ENCODE data around the gene KLHL24. TPM values are rescaled to one million over a fixed set of nuclear protein-coding genes. Genes with fewer than 3 reads are reported as not detected.

Gene KLHL24
- total RNA-seq, 4 donors from 2014 or later: 47.2 to 99.5 (median 80.3) TPM

- no peak for ATAC-seq (ENCODE audit: low FRiP score)
- no peak for DNase-seq (ENCODE audit: low spot score)
- TF ChIP-seq CTCF (IDR thresholded peaks at IDR 0.05): no peak
These were observed 79.2 kb downstream of the KLHL24 start for GRCh38 chr3:183714622-183715021.

- TF ChIP-seq CTCF (IDR thresholded peaks at IDR 0.05): no peak
- ATAC-seq (ENCODE audit: low FRiP score) (no peak), DNase-seq (ENCODE audit: low spot score) (no peak)
These were observed 82.6 kb downstream of the KLHL24 start for GRCh38 chr3:183718012-183718411.

GRCh38 chr3:183725387-183725786 lies 90.0 kb downstream of the KLHL24 start:
- ATAC-seq (ENCODE audit: low FRiP score) (no peak), DNase-seq (ENCODE audit: low spot score) (no peak)
- no peak for TF ChIP-seq CTCF (IDR thresholded peaks at IDR 0.05)

GRCh38 chr3:183728204-183728603 lies 92.8 kb downstream of the KLHL24 start:
- DNase-seq (ENCODE audit: low spot score) (no peak), ATAC-seq (ENCODE audit: low FRiP score) (no peak)
- no peak for TF ChIP-seq CTCF (IDR thresholded peaks at IDR 0.05)

- DNase-seq (ENCODE audit: low spot score) (no peak), ATAC-seq (ENCODE audit: low FRiP score) (no peak)
- TF ChIP-seq CTCF (IDR thresholded peaks at IDR 0.05): no peak
These were observed 94.9 kb downstream of the KLHL24 start for GRCh38 chr3:183730361-183730760.

- DNase-seq (ENCODE audit: low spot score) (no peak), ATAC-seq (ENCODE audit: low FRiP score) (no peak)
- no peak for TF ChIP-seq CTCF (IDR thresholded peaks at IDR 0.05)
These were observed 96.2 kb downstream of the KLHL24 start for GRCh38 chr3:183731611-183732010.

GRCh38 chr3:183733553-183733952 lies 98.1 kb downstream of the KLHL24 start:
- TF ChIP-seq CTCF (IDR thresholded peaks at IDR 0.05): no peak
- no peak for ATAC-seq (ENCODE audit: low FRiP score)
- DNase-seq (ENCODE audit: low spot score): no peak

Other genes starting within 250 kb of the KLHL24 start
- under 1 TPM; under 0.01 to 0.84 (median 0.39) TPM for gene MCF2L2, start 207.0 kb upstream of the KLHL24 start, total RNA-seq
- 10 to 100 TPM in 1 of 4 donors, 1 to 10 TPM in 3; 3.0 to 21.5 (median 6.5) TPM for gene KLHL6, start 79.9 kb upstream of the KLHL24 start, total RNA-seq
- 10 to 100 TPM; 17.7 to 36.1 (median 23.7) TPM for gene YEATS2, start 62.2 kb downstream of the KLHL24 start, total RNA-seq
- gene MAP6D1, start 190.0 kb downstream of the KLHL24 start, total RNA-seq: 1 to 10 TPM in 3 of 4 donors, not detected in 1; 1.8 to 2.8 (median 2.4) TPM
- 10 to 100 TPM; 40.8 to 57.0 (median 47.6) TPM for gene PARL, start 249.3 kb downstream of the KLHL24 start, total RNA-seq

Measured in omental fat pad (tissue), 4 donors.